GM19324 (cell line): ENCODE data around the gene LHX3.

Source experiments
- ATAC-seq: cut with Tn5 transposase; IDR thresholded peaks from one replicate; pipeline ENCODE4 v1.9.1; 2021; ENCODE audit warnings: mild to moderate bottlenecking, moderate library complexity; ENCODE audit not compliant: unreplicated experiment, low FRiP score

Gene LHX3

GRCh38 chr9:136204838-136205706 is at the start of gene LHX3:
Gene LHX3, minus strand, starts transcription at chr9:136205128. Its CDS starts 116 bp downstream, at chr9:136205012.
- ATAC-seq: no peak

GRCh38 chr9:136253246-136254130 is 48.6 kb upstream of the LHX3 start:
- ATAC-seq: no peak

GRCh38 chr9:136252846-136253245 is 47.9 kb upstream of the LHX3 start:
- no peak for ATAC-seq

GRCh38 chr9:136252281-136252680 is 47.4 kb upstream of the LHX3 start:
- no peak for ATAC-seq

GRCh38 chr9:136251264-136252115 is 46.6 kb upstream of the LHX3 start:
- no peak for ATAC-seq

- no peak for ATAC-seq
Observed at GRCh38 chr9:136250676-136251075, 45.7 kb upstream of the LHX3 start.

- no peak for ATAC-seq
Observed at GRCh38 chr9:136249877-136250559, 45.1 kb upstream of the LHX3 start.

GRCh38 chr9:136248951-136249876 is 44.3 kb upstream of the LHX3 start:
- ATAC-seq: no peak

- ATAC-seq: no peak
Observed at GRCh38 chr9:136247947-136248637, 43.2 kb upstream of the LHX3 start.

- no peak for ATAC-seq
Observed at GRCh38 chr9:136247551-136247916, 42.6 kb upstream of the LHX3 start.

- ATAC-seq: no peak
Observed at GRCh38 chr9:136246849-136247550, 42.1 kb upstream of the LHX3 start.

- ATAC-seq: peak; percentile 69
Observed at GRCh38 chr9:136245219-136246150, 40.6 kb upstream of the LHX3 start, which contains the start of gene QSOX2. Gene QSOX2, minus strand, starts transcription at chr9:136245812. Its CDS starts 9 bp downstream, at chr9:136245803.

- no peak for ATAC-seq
Observed at GRCh38 chr9:136244969-136245218, 40.0 kb upstream of the LHX3 start.

GRCh38 chr9:136244122-136244968 is 39.4 kb upstream of the LHX3 start:
- ATAC-seq: no peak

- no peak for ATAC-seq
Observed at GRCh38 chr9:136243631-136244030, 38.7 kb upstream of the LHX3 start.
